ENCODE data around the gene OAF.

OAF gene

DNA sequence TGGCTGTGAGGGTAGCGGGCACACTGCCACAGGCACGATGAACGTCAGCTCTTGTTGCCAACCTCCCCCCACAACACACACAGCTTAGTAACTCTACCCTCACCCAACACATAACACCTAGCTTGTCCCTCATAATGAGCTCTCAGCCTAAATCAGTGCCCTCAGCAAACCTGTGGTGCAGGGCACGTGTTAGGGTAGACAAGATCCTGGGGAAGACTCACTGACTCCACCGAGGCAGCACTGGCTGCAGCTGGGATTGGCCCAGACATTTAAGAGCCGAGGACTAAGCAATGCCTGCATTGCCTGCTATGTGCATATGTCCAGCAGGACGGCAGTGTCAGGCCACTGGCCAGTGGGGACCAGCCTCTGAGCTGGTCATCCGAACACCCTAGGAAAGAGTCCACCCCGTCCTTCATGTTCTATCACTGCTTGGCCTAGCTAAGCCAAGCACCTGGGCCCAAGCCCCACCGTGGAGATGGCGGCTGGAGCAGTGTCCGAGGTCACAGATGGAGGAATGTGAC is 40.0 kb upstream of the OAF start:
- DNase-seq (ENCODE audit: extremely low read depth, insufficient read length), result no peak
- Histone ChIP-seq H3K27me3 (replicated peaks; ENCODE audit: control insufficient read depth, insufficient read depth, low read length) (no peaks in the 10 kb centered on the region; the same call in none of the 2 replicates), H3K4me3 (replicated peaks; ENCODE audit: low read depth, low read length) (no peak overlapping the region), H3K36me3 (ENCODE audit: control insufficient read depth, insufficient read depth, low read length) (no peaks in the 10 kb centered on the region)
- TF ChIP-seq, protein P1, sequence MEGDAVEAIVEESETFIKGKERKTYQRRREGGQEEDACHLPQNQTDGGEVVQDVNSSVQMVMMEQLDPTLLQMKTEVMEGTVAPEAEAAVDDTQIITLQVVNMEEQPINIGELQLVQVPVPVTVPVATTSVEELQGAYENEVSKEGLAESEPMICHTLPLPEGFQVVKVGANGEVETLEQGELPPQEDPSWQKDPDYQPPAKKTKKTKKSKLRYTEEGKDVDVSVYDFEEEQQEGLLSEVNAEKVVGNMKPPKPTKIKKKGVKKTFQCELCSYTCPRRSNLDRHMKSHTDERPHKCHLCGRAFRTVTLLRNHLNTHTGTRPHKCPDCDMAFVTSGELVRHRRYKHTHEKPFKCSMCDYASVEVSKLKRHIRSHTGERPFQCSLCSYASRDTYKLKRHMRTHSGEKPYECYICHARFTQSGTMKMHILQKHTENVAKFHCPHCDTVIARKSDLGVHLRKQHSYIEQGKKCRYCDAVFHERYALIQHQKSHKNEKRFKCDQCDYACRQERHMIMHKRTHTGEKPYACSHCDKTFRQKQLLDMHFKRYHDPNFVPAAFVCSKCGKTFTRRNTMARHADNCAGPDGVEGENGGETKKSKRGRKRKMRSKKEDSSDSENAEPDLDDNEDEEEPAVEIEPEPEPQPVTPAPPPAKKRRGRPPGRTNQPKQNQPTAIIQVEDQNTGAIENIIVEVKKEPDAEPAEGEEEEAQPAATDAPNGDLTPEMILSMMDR (IDR thresholded peaks at IDR 0.05; ENCODE audit: insufficient read depth, low read length, poor library complexity, severe bottlenecking), result no peak

DNA sequence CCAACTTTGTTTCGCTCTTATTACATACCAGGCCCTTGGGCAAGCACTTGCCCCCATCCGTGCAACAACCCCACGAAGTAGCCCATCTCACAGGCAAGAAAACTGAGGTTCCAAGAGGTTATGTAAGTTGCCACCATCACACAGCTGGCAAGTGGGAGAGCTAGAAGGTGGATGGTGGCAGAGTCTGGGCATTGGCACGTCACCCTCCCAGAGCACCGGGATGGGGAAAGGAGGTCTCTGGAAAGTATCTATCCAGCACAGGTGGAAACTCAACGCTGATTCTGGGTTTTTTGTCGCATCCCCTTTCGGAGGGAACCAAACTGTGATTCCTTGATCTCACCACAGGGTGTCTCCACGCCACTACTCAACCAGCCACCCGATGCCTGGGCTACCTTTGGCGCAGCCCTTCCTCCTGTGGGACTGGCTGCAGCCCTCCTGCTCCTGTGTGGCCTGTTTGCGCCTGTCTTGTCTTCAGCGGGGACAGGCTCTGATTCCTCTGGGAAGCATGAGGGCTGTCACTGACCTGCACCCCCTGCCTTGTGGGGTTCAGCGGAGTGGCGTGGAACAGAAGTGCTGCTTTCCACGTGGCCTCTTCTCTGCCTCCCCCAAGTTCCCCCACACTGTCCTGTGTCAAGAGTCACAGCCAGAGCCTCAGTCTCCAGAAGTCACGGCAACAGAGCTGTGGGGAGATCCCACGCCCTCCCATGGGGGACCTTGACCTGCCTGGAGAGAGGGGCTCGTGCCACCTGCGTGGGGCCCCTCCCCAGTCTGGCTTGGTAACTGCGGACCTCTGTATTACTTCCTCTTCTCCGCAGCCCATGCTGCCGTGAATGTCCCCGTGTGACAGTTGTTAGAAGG is 38.5 kb upstream of the OAF start:
- TF ChIP-seq, protein P1 (IDR thresholded peaks at IDR 0.05; ENCODE audit: insufficient read depth, low read length, poor library complexity, severe bottlenecking), result peak; percentile 80
- Histone ChIP-seq H3K4me3 (replicated peaks; ENCODE audit: low read depth, low read length) (no peak overlapping the region), H3K27me3 (replicated peaks; ENCODE audit: control insufficient read depth, insufficient read depth, low read length) (no peaks in the 10 kb centered on the region; the same call in none of the 2 replicates), H3K36me3 (ENCODE audit: control insufficient read depth, insufficient read depth, low read length) (no peaks in the 10 kb centered on the region)
- peak; percentile 33 for DNase-seq (ENCODE audit: extremely low read depth, insufficient read length)

- no peak for DNase-seq (ENCODE audit: extremely low read depth, insufficient read length)
- Histone ChIP-seq H3K27me3 (replicated peaks; ENCODE audit: control insufficient read depth, insufficient read depth, low read length) (no peaks in the 10 kb centered on the region; the same call in none of the 2 replicates), H3K36me3 (ENCODE audit: control insufficient read depth, insufficient read depth, low read length) (no peaks in the 10 kb centered on the region), H3K4me3 (replicated peaks; ENCODE audit: low read depth, low read length) (no peak overlapping the region)
- TF ChIP-seq, protein P1 (IDR thresholded peaks at IDR 0.05; ENCODE audit: insufficient read depth, low read length, poor library complexity, severe bottlenecking), result no peak
Observed at GRCh38 chr11:120173019-120173705, 37.7 kb upstream of the OAF start.

DNA sequence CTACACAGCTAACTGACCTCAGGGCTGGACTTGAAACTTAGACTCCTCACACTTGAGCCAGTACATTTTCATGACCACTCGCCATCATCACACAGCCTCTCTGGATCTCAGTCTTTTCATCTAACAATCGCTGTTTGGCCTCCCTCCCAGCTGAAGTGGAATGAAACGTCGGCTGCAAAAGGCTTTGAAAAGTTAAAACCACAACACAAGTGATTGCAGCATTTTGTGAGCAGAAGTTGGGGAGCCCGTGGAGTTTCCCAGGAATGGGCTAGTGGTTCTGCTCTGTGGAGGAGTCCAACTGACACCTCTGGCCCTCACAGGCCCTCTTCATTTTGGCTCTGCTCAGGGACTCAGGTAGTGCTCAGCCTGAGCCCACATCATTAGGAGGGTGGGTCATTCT is 37.0 kb upstream of the OAF start:
- H3K27me3 ChIP-seq (replicated peaks; ENCODE audit: control insufficient read depth, insufficient read depth, low read length), result no peaks in the 10 kb centered on the region; the same call in none of the 2 replicates
- TF ChIP-seq, protein P1 (IDR thresholded peaks at IDR 0.05; ENCODE audit: insufficient read depth, low read length, poor library complexity, severe bottlenecking), result no peak
- no peak for DNase-seq (ENCODE audit: extremely low read depth, insufficient read length)
- no peak overlapping the region for H3K4me3 ChIP-seq (replicated peaks; ENCODE audit: low read depth, low read length)
- no peaks in the 10 kb centered on the region for H3K36me3 ChIP-seq (ENCODE audit: control insufficient read depth, insufficient read depth, low read length)

DNA sequence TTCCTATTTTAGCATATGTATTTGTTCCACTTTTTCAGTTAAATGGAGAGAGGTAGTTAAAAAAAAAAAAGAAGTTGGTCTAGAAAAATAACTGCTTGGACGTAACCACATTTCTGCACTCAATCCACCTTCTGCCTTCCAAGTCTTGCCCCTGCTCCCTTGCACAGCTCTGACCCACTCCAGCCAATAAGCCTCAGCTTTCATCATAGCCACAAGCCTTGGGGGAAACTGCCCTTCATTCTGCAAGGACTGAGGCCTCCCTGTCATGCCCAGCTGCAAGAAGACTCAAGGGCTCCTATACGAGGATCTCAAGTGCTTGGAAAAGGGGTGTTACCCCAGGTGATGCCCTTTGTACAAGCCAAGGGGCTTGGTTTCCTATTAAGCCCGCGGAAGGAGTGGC is 36.0 kb upstream of the OAF start:
- Histone ChIP-seq H3K36me3 (ENCODE audit: control insufficient read depth, insufficient read depth, low read length) (no peaks in the 10 kb centered on the region), H3K27me3 (replicated peaks; ENCODE audit: control insufficient read depth, insufficient read depth, low read length) (no peaks in the 10 kb centered on the region; the same call in none of the 2 replicates), H3K4me3 (replicated peaks; ENCODE audit: low read depth, low read length) (no peak overlapping the region)
- TF ChIP-seq, protein P1 (IDR thresholded peaks at IDR 0.05; ENCODE audit: insufficient read depth, low read length, poor library complexity, severe bottlenecking), result no peak
- DNase-seq (ENCODE audit: extremely low read depth, insufficient read length), result no peak
